ENCODE data around the gene SEL1L3. TPM values are rescaled to one million over a fixed set of nuclear protein-coding genes. Genes with fewer than 3 reads are reported as not detected.

The SEL1L3 gene
- polyA plus RNA-seq, 1 of the 3 experiments (the other 2 are of a cell fraction) = 2.2 TPM

DNA sequence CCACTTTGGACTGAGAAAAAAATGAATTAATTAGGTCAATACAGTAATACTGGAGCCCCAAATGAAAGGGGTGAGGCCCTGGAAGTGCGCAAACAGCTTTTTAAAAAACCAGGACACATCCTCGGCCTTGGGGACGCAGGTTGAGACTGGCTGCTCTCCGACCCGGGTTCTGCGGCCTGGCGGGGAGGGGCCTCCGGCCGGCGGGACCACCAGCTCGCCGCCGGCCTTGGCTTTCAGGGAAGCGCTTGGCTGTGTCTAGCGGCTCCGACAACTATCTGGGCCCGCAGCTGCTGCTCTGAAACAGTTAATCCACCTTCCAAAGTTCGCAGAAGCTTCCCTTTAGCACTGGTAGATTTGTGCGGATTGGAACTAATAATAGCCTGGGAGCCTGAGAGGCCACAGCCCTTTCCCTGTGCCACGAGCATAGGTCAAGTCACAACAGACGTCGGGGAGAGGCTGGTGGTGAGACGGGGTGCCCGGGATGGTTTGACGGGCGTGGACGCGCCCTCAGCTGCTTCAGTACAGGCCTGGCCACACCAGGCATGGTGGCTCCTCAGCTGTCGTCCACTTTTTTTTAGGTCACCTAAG, 1.1 kb upstream of the SEL1L3 start:
- H3K4me2 ChIP-seq = no peak overlapping the region
- H3K27me3 ChIP-seq (ENCODE audit: insufficient read depth) = no peaks in the 10 kb centered on the region
- H3F3A ChIP-seq (replicated peaks; ENCODE audit: insufficient read depth) = no peaks in the 10 kb centered on the region
- no peaks in the 10 kb centered on the region for H3K36me3 ChIP-seq (replicated peaks in 1 of 2; ENCODE audit: control insufficient read depth in 1 of 2, insufficient read depth in 2 of 2, low read length in 1 of 2)
- no peak overlapping the region for H2AFZ ChIP-seq (ENCODE audit: low read depth)
- no peaks in the 10 kb centered on the region for H3K79me2 ChIP-seq (ENCODE audit: insufficient read depth)
- H3K9ac ChIP-seq = no peak overlapping the region
- no peak for DNase-seq
- H3K9me2 ChIP-seq = no peaks in the 10 kb centered on the region
- 94% methylated on average over 26 of the region's 29 CpGs for WGBS (ENCODE audit: low lambda C conversion rate)
- TF ChIP-seq YY1 (IDR thresholded peaks at IDR 0.05; ENCODE audit: low read depth) (no peak), ELF1 (IDR thresholded peaks at IDR 0.05) (no peak), TCF12 (IDR thresholded peaks at IDR 0.05) (no peak), SMC3 (IDR thresholded peaks at IDR 0.05; ENCODE audit: low read depth, low read length) (no peak), MXI1 (IDR thresholded peaks at IDR 0.05; ENCODE audit: low read depth, low read length) (no peak), RFX5 (IDR thresholded peaks at IDR 0.05; ENCODE audit: low read length) (no peak), EZH2phosphoT487 (IDR thresholded peaks at IDR 0.05; ENCODE audit: borderline replicate concordance, low read depth) (no peak)
- TF ChIP-seq, protein P1, sequence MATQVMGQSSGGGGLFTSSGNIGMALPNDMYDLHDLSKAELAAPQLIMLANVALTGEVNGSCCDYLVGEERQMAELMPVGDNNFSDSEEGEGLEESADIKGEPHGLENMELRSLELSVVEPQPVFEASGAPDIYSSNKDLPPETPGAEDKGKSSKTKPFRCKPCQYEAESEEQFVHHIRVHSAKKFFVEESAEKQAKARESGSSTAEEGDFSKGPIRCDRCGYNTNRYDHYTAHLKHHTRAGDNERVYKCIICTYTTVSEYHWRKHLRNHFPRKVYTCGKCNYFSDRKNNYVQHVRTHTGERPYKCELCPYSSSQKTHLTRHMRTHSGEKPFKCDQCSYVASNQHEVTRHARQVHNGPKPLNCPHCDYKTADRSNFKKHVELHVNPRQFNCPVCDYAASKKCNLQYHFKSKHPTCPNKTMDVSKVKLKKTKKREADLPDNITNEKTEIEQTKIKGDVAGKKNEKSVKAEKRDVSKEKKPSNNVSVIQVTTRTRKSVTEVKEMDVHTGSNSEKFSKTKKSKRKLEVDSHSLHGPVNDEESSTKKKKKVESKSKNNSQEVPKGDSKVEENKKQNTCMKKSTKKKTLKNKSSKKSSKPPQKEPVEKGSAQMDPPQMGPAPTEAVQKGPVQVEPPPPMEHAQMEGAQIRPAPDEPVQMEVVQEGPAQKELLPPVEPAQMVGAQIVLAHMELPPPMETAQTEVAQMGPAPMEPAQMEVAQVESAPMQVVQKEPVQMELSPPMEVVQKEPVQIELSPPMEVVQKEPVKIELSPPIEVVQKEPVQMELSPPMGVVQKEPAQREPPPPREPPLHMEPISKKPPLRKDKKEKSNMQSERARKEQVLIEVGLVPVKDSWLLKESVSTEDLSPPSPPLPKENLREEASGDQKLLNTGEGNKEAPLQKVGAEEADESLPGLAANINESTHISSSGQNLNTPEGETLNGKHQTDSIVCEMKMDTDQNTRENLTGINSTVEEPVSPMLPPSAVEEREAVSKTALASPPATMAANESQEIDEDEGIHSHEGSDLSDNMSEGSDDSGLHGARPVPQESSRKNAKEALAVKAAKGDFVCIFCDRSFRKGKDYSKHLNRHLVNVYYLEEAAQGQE (IDR thresholded peaks at IDR 0.05; ENCODE audit: low read depth, low read length) = no peak
- ChIA-PET CTCF (interaction anchor here (0.5 kb wide), 1 partner anchor 55 kb away, joined by 3 read pairs; no protein-coding TSS in a partner anchor), POLR2A (no interaction called here)
- H3K27ac ChIP-seq (ENCODE audit: low read depth in 2 of 2, low read length in 1 of 2) = no peak overlapping the region
- no peaks in the 10 kb centered on the region for H3K9me3 ChIP-seq
- H3K4me3 ChIP-seq (ENCODE audit: low read depth in 2 of 2, low read length in 1 of 2) = no peak overlapping the region
- H4K20me1 ChIP-seq (ENCODE audit: insufficient read depth) = no peaks in the 10 kb centered on the region
- H3K4me1 ChIP-seq (ENCODE audit: control insufficient read depth in 1 of 2, insufficient read depth in 2 of 2, low read depth in 1 of 2, low read length in 1 of 2) = peaks cover 13 to 14% of the 10 kb centered on the region in 2 experiments; a peak in 2 of 4 replicates

DNA sequence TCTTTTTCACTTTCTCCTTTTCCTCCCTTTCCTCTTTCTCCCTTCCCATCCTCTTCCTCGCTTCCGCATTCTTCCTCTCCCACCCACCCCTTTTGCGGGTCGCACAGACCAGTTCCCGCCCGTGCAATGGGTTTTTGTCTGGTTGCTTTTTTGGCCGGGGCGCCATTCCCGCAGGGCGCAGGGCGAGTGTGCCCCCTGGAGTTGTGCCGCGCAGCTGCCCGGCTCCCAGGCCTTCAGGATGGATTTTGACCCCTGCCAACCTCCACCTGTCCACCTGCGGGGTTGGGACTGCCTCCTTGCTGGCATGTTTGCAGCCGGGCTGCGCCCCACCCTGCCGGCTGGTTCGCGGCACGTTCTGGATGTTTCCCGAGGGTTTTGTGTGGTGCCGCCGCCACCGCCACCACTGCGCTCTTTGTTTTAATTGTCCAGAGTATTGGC, 578 bp upstream of the SEL1L3 start:
- no peaks in the 10 kb centered on the region for H3K36me3 ChIP-seq (replicated peaks in 1 of 2; ENCODE audit: control insufficient read depth in 1 of 2, insufficient read depth in 2 of 2, low read length in 1 of 2)
- no peaks in the 10 kb centered on the region for H3K27me3 ChIP-seq (ENCODE audit: insufficient read depth)
- peak overlapping the region; percentile 50; the same call in 1 of the 2 replicates for H3K4me2 ChIP-seq
- H3K9me2 ChIP-seq = no peaks in the 10 kb centered on the region
- TF ChIP-seq, protein P2, sequence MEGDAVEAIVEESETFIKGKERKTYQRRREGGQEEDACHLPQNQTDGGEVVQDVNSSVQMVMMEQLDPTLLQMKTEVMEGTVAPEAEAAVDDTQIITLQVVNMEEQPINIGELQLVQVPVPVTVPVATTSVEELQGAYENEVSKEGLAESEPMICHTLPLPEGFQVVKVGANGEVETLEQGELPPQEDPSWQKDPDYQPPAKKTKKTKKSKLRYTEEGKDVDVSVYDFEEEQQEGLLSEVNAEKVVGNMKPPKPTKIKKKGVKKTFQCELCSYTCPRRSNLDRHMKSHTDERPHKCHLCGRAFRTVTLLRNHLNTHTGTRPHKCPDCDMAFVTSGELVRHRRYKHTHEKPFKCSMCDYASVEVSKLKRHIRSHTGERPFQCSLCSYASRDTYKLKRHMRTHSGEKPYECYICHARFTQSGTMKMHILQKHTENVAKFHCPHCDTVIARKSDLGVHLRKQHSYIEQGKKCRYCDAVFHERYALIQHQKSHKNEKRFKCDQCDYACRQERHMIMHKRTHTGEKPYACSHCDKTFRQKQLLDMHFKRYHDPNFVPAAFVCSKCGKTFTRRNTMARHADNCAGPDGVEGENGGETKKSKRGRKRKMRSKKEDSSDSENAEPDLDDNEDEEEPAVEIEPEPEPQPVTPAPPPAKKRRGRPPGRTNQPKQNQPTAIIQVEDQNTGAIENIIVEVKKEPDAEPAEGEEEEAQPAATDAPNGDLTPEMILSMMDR (IDR thresholded peaks at IDR 0.05) = peak; percentile 40
- no peak for TF ChIP-seq FOXJ3 (CRISPR knock-in tag; IDR thresholded peaks at IDR 0.05)
- H3K9ac ChIP-seq = no peak overlapping the region
- CTCF ChIA-PET = no interaction called here
- POLR2A ChIA-PET = no interaction called here
- H3K4me3 ChIP-seq (ENCODE audit: low read depth in 2 of 2, low read length in 1 of 2) = peak overlapping the region; percentile 17 to 57; a peak in 3 of 4 replicates
- 70% methylated on average over 26 of the region's 26 CpGs for WGBS (ENCODE audit: low lambda C conversion rate)
- H3K79me2 ChIP-seq (ENCODE audit: insufficient read depth) = no peaks in the 10 kb centered on the region
- H4K20me1 ChIP-seq (ENCODE audit: insufficient read depth) = no peaks in the 10 kb centered on the region
- H3K27ac ChIP-seq (ENCODE audit: low read depth in 2 of 2, low read length in 1 of 2) = no peak overlapping the region
- DNase-seq = peak; percentile 57
- no peaks in the 10 kb centered on the region for H3F3A ChIP-seq (replicated peaks; ENCODE audit: insufficient read depth)
- no peaks in the 10 kb centered on the region for H3K9me3 ChIP-seq
- no peak overlapping the region for H2AFZ ChIP-seq (ENCODE audit: low read depth)
- peaks cover 13 to 14% of the 10 kb centered on the region in 2 experiments; a peak in 2 of 4 replicates for H3K4me1 ChIP-seq (ENCODE audit: control insufficient read depth in 1 of 2, insufficient read depth in 2 of 2, low read depth in 1 of 2, low read length in 1 of 2)
